Stimulated activated CD8-positive, alpha-beta memory T cell treated with anti-CD3 and anti-CD28 coated beads, Interleukin-12 subunit alpha, Interleukin-12 subunit beta, amount 100 ng/mL, for 24 hours (primary cell): ENCODE measurements around the gene DGCR6.
"Not testable (repeated sequence)": the region's sequence is repeated elsewhere in the genome, so short reads cannot be mapped to it uniquely, and the experiment has no call there.

Experiments used
- DNase-seq: peaks from one replicate; pipeline ENCODE4 v3.0.0-alpha.2; 2020; ENCODE audit errors: extremely low read depth

The DGCR6 gene

DNA sequence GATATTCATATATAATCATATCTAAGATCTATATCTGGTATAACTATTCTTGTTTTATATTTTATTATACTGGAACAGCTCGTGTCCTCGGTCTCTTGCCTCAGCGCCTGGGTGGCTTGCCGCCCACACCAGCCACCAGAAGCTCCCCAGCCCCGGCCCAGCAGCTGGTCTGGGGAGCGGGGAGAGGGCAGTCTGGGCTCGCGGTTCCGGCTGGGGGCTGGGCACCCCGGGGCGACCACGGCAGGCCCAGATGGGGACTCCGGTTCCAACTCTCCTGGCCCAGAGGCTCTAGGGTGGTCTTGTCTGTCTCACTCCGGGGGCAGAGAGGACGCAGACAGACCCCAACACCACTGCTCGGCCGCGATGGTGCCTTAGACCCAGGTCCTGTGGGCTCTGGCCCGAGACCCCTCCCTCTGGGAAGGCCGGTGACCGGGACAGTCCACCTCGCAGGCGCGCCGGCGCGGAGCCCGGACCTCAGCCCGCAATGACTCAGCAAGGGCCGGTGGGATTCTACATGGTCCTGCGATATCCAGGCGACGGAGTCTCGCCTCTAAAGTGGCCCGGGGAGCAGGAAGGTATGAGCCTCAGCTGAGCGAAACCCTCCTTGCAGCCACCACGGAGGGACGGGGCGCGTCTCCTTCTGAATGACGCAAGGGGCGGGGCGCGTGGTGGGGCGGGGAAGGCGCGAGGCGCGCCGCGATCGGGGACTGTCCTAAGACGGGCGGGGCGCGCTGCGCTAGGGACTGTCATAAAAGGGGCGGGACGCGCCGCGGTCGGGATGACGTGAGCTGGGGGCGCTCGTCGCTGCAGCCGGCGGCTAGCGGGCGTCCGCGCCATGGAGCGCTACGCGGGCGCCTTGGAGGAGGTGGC, at the start of gene DGCR6:
Gene DGCR6, plus strand, starts transcription at position 781 of the 870 bp plus-strand sequence. Its CDS starts 55 bp downstream, at position 836.
- no peak for DNase-seq

DNA sequence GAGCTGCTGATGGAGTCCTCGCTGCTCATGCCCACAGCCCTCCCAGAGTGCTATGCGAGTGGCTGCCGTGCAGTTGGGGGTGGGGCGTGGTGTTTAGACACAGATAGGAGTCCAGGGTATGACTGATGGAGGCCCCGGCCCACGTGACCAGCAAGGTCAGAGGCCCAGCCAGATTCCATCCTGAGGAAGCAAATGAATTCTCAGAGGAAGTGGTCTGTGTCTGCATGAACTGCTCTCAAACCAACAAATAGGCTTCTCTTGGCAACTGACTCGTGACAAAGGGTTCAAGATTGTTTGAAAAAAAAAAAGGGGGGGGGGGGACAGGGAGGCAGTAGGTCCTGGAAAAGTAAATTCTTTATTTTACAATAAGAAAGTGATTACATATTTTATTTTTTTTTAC, 46.8 kb upstream of the DGCR6 start:
- DNase-seq, result not testable (repeated sequence)

DNA sequence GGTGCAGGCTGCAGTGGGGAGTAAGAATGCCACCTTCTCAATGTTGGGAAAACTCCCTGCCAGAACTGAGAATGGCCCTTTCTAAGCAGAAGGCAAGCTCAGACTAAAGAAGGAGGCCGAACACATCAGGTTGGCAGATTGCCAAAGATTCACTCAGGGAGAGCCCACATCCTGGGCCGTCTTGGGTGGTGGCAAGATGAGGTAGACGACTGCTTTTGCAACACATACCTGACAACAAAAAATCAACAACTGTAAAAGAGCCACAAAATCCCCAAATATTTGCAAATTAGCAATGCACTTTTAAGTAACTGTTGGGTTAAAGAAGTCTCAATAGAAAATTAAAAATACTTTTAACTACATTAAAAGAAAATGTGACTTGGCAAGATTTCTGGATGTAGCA, 24.9 kb upstream of the DGCR6 start:
- DNase-seq, result peak; percentile 12

DNA sequence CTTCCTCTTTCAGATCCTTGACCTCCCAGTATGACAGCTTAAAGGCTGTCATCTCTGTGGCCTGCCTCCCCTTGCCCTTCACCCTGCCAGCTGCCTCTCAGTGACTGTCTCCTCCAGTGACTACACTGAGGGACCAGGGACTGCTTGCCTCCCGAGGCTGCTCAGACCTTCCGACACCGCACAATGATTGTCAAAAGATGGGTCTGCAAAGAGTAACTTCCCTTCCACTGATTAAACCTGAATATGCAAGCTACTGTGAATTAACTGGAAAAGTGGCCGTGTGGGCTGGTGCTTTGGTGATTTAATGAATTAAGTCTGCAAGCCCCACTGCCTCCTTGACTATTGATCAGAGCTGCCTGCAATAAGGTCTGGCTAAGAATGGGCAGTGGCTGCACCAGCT, 21.7 kb upstream of the DGCR6 start:
- DNase-seq, result not testable (repeated sequence)

DNA sequence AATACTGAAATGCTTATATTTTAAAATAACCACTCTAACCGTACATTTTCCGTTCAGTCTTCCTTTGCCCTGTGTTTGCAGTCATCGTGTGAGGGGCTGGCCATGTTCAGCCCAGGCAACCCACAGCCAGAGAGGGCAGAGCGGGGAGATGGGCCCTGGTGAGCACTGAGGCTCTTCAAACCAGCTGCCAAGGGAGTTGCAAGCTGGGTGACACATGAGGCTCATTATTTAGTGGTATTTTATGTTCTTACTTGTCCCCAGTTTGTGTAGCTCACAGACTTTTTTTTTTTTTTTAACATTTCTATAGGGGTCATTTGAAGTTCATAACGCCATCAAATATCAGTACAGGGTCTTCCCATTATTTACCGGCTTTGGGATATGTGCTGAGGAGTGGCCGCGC, 18.0 kb upstream of the DGCR6 start:
- no peak for DNase-seq

DNA sequence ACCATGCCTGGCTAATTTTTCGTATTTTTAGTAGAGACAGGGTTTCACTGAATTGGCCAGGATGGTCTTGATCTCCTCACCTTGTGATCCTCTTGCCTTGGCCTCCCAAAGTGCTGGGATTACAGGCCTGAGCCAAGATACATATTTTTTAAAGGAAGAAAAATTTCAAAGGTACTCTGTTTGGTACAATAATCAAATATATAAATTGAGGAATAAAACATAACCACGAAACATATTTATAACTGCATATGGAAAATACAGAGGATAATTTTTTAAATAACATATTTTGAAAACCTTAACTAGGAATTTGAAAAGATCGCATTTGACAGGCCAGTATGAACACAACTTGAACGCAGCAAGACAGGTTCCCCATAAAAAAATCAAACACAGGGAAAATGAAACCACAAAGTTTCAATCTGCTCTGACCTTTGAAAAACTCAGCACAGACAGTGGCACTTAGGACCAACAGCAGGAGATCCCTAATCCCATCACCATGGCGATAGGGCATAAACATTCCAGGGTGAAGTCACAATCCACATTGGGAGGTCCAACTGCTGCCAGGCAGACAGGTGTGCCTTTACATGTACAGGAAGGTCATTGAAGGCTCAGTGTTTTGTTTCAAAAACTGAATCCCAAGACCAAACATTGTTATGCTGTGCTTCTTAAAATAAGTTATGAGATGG, 15.5 kb upstream of the DGCR6 start:
- not testable (repeated sequence) for DNase-seq

DNA sequence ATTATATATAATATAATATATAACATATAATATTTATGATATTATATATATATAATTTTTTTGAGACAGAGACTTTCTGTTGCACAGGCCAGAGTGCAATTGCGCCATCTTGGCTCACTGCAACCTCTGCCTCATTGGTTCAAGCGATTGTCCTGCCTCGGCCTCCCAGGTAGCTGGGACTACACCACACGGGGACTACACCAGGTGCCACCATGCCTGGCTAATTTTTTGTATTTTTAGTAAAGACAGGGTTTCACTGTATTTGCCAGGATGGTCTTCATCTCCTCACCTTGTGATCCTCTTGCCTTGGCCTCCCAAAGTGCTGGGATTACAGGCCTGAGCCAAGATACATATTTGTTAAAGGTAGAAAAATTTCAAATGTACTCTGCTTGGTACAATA, 12.3 kb upstream of the DGCR6 start:
- not testable (repeated sequence) for DNase-seq

DNA sequence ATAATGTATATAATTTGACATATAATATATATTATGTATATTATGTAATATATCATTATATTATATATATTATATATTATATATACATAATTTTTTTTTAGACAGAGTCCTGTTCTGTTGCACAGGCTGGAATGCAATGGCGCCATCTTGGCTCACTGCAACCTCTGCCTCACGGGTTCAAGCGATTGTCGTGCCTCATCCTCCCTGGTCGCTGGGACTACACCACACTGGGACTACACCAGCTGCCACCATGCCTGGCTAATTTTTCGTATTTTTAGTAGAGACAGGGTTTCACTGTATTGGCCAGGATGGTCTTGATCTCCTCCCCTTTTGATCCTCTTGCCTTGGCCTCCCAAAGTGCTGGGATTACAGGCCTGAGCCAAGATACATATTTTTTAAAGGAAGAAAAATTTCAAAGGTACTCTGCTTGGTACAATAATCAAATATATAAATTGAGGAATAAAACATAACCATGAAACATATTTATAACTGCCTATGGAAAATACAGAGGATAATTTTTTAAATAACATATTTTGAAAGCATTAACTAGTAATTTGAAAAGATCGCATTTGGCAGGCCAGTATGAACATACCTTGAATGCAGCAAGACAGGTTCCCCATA, 10.0 kb upstream of the DGCR6 start:
- DNase-seq, result not testable (repeated sequence)

DNA sequence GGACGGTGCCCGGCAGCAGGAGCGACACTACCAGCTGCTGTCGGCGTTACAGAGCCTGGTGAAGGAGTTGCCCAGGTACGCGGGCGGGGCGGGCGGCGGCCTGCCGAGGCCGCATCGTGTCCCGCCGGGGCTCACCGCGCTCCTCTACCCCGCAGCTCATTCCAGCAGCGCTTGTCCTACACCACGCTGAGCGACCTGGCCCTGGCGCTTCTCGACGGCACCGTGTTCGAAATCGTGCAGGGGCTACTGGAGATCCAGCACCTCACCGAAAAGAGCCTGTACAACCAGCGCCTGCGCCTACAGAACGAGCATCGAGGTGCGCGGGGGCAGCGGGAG, 258 bp downstream of the DGCR6 start:
- DNase-seq, result not testable (repeated sequence)

DNA sequence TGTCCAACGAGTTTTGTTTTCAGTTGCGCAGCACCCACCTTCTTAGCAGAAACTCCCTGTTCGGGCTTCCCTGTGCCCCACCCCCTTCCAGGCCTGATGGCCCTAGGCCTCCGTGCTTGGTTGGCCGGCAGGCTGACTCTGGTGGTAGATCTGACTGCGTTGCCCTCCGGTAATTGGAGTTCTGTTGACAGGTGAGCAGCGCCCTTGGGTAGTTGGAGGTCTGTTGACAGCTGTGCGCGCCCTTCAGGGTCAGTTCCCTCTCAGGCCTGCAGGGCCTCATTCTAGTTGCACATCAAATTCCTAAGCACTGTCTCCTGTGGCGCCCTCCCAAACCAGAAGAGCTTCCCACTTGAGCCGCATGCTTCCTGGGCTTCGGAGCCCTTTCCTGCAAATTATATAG, 776 bp downstream of the DGCR6 start:
- no peak for DNase-seq

DNA sequence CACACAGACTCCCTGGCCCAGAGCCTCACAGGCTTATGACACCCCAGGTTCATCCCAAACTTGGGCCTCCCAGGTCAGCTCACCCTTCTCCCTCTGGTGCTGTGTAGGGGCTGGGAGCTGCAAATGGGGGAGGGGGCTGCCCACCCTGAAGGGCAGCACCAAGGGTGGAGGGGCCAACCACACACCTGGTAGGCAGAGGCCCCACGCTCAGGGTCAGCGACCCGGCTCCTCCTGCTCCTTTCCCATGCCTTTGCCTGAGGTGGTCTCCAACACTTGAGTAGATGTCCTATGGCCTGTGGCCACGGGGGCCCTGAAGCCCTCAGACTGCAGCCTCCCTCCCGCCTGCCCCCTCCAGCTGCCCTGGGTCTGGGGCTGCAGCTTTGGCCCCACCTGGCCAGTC, 3.4 kb downstream of the DGCR6 start:
- no peak for DNase-seq

DNA sequence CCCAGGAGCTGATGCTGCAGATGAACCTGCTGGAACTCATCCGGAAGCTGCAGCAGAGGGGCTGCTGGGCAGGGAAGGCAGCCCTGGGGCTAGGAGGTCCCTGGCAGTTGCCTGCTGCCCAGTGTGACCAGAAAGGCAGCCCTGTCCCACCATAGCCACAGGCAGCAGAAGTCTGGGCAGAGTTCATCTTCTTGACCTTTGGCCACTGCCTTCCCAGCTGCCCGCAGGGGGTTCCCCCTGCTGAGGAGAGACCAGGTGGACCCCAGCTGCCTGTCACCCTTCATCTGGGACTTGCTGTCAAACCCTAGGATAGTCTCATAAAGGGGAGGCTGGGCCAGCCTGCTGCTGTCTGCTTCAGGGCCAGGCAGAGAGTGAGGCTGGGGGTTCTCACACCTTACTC, 5.4 kb downstream of the DGCR6 start:
- DNase-seq, result not testable (repeated sequence)

DNA sequence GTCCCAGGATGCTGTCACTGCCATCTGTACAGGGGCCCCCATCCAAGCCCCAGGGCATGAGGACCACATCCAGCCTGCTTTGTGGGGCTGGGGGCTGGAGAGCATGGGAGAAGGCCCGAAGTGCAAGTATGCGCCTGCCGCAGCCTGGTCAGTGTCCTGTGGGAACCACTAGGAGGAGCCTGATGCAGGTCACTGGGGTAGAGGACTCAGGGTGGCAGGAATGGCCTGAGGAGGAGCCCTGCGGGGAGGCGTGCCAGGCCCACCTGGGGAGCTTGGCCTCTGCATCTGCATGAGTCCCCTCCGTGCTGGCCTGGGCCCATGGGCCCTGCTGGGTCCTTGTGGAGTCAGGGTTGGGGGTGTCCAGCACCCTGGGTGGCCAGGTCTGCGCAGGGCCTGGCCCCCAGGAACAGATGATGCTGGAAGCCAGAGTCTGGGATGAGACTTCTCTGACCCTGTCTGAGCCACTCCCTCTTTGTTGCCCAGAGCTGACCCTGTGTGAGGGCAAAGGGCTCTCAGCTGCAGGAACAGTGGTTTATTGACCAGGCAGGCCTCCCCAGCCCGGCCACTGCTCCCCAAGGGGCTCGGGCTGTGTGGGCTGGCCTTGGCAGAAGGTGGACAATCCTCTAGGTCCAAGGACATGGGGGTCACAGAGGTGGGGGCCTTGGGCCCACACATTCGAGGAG, 6.3 kb downstream of the DGCR6 start:
- DNase-seq, result not testable (repeated sequence)

DNA sequence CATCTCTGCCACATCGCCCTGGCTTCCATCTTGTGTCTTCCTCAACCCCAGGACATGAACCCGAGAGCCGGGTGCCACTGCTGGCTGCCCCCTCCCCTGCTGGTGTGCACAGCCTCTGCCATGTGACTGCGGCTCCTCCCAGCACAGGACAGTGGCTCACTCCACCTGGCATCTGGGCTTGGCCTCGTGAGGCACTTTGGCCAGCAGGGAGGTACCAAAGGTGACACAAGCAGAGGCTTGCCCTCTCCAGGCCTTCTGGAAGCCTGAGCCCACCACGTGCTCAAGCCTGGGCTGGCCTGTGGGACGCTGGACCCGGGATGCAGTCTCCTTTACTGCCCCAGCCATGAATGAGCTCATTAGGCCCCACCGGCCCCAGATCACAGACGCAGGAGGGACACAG, 8.4 kb downstream of the DGCR6 start:
- DNase-seq, result not testable (repeated sequence)

DNA sequence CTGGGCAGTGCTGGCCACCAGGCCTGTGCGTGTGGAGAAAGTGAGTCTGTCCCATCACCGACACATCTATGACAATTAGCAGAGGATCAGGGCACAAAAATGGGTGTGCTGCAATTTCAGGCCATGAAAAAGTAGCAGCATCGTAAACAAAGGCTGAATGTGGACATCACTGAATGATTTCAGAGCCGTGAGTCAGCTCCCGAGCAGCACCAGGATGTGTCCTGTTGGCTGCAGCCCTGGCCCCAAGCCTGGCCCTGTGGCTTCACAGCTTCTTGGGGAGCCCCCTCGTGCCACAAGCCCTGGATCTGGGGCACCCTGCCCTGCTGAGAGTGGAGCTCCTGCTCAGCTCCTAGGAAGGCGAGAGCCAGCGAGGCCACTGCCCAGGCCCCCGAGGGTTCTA, 9.4 kb downstream of the DGCR6 start:
- not testable (repeated sequence) for DNase-seq

DNA sequence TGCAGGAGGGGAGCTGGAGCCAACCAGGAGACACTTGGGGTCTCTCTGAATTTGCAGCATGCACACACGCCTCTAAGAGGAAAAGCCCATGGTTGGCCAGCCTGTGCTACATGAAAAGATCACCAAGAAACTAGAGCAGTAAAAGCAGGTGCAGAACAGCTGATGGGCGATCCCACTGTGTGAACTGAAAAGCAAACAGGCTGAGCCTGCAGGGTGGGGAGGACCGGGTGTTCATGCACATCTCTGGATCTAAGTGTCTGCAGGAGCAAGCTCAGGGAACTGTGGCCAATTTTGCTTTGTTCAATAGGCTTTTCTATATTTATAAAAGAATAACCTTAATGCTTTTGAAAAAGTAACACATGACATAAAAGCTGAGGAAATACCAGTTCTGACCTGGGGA, 11.7 kb downstream of the DGCR6 start:
- not testable (repeated sequence) for DNase-seq

DNA sequence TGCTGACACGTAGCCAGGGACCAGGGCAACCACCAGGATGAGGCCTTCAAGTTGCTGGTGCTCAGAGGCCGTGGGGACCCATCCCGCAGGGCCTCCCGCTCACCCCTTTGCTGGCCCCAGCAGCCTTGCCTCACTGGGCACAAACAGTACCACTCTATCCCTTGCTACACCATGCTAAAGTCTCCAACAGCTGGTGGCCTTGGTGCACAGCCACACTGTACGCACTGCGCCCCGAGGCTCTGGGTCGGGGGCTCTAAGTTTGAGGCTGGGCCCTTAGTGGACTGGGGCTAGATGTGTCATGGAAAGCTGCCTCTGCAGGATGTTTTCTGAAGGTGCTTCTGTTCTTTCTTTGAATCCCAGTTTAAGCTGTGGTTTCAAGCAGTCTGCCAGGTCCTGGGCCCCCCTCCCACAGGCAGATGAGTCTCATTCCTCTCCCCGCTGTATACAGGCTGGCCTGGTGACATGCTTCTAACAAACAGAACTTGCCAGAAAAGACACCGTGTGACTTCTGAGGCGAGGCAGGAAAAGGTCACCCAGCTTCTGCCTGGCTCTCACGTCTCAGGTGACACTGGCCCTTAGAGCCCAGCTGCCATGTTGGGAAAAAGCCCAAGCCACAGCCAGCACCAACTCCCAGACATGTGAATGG, 14.3 kb downstream of the DGCR6 start:
- not testable (repeated sequence) for DNase-seq

DNA sequence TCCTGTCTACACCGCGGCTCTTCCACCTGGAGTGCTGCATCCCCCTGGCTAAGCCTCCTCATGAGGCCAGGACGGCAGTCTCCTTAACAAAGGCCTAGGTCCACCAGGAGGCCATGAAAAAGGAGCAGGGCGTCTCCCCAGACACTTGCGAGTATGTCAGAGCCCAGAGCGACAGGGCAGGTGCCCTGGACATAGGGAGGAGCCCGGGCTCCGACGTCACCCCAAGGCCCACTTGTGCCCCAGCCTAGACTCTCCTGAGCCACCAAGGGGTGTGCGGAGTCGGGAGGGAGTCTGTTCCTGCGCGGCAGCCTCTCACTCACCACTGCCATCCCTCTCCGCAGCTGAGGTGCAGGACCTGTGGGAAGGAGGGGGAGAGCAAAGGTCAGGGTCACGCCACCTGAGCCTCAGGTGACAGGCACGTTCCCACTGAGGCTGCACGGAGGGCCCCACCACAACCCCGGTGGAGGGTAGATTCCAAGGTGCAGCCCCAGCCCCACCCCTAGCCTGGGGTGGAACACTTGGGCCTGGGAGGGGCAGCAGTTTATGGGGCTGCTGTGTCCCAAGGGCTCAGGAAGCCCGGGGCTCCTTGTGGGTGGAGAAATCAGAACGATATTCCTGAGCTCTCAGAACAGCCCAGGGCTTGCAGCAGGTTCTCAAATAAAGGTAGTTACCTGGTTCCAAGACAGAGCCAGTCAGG, 19.4 kb downstream of the DGCR6 start:
- no peak for DNase-seq

DNA sequence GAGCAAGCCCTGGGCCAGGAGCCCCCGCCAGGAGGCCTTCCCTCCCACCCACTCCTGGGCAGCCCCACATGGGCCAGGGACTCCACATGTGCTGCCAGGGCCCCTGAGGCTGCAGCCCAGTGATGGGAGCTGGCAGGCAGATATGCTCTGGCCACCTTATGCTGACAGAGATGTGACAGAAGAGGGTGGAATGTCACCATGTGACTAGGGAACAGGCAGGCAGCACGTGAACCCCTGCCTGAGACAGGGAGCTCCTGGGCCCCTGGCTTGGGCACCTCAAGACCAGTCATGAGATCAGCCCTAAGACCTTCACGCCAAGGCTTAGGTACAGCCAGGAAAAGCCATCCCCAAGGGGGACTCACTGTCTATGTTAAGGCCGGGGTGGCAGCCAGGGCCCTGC, 20.9 kb downstream of the DGCR6 start:
- DNase-seq, result no peak

DNA sequence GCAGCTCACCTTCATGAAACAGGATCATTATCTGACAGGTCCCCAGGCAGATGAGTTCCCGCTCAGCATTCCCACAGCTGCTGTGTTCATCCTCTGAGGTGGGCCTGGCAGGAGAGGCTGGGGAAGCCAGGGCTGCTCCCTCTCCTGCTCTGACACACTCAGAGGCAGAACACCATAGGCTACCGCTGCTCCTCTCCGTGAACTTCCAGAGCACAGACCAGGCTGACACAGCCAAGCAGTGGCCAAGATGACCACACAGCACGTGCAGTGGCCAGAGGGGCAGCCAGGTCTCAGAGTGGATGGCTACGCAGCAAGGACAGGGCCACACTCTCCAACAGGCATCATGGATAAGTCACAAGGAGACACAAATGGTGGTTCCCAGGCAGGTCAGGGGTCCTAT, 21.5 kb downstream of the DGCR6 start:
- DNase-seq, result no peak

DNA sequence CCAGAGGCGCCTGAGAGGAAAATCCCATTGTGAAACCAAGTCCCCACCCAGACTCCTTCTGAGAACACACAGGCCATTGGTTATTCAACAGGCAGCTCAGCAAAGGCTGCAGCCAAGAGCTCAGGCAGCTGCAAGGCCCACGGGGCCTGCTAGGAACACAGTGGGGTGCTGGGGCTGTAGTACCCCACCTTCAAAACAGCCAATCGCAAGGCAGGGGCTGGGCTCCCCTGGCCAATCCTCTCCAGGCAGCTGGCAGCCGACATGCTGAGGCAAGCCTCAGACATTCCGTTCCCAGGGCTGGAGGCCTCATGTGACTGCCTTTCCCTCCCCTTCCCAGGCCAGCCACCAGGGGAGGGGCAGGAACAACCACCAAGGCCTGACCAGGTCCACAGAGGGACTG, 23.3 kb downstream of the DGCR6 start:
- no peak for DNase-seq
